ENCODE results near the gene FMNL2. TPM values are rescaled to one million over a fixed set of nuclear protein-coding genes. Genes with fewer than 3 reads are reported as not detected.

Gene FMNL2
- total and polyA plus RNA-seq, 2 of the 4 experiments (the other 2 are of a cell fraction): 10.9 to 11.4 TPM

- H3K36me3 ChIP-seq (ENCODE audit: control insufficient read depth, insufficient read depth, low read length): no peaks in the 10 kb centered on the region
- no peak overlapping the region for H3K23ac ChIP-seq (ENCODE audit: low read depth, low read length)
- intact Hi-C loops (cut with micrococcal nuclease): no loop called here
- no peak overlapping the region for H2BK120ac ChIP-seq (ENCODE audit: low read depth, low read length)
- H3K9me3 ChIP-seq (ENCODE audit: control insufficient read depth, insufficient read depth, low read length): no peaks in the 10 kb centered on the region
- no peaks in the 10 kb centered on the region; the same call in 1 of the 2 replicates for H4K20me1 ChIP-seq (ENCODE audit: insufficient read depth, low read length)
- H3K79me1 ChIP-seq (ENCODE audit: low read depth in 1 of 2, low read length in 2 of 2): peaks cover 21 to 29% of the 10 kb centered on the region in 2 experiments
- TF ChIP-seq RAD21 (IDR thresholded peaks at IDR 0.05; ENCODE audit: low read length): no peak
- no peak overlapping the region for H2AFZ ChIP-seq (replicated peaks; ENCODE audit: low read length, poor library complexity)
- no peak overlapping the region for H3K9ac ChIP-seq (ENCODE audit: low read depth, low read length)
- no peak overlapping the region for H2AK9ac ChIP-seq (replicated peaks; ENCODE audit: low read depth, low read length, poor library complexity)
- no peaks in the 10 kb centered on the region for H3K9me1 ChIP-seq (ENCODE audit: insufficient read depth, low read length)
- no peak overlapping the region for H3K4ac ChIP-seq (ENCODE audit: low read depth, low read length)
- no peak overlapping the region for H3K27ac ChIP-seq (ENCODE audit: insufficient read depth, low read length)
- H3K4me3 ChIP-seq (ENCODE audit: insufficient read depth, low read depth, low read length): no peak overlapping the region
- no peak overlapping the region for H3K4me2 ChIP-seq (ENCODE audit: low read depth, low read length)
- no TSS peak for BruUV-seq (replicated peaks)
- ChIA-PET CTCF (no interaction called here), POLR2A (ENCODE audit: unreplicated experiment) (no interaction called here)
- H3K4me1 ChIP-seq (ENCODE audit: control insufficient read depth, insufficient read depth, low read length): peaks cover 5% of the 10 kb centered on the region; the same call in 1 of the 2 replicates
- ATAC-seq (ENCODE audit: low read depth) (no peak), DNase-seq (no peak)
- H3K56ac ChIP-seq (ENCODE audit: extremely low read depth, insufficient read depth, low read length): no peak overlapping the region
- dilution Hi-C loops (cut with HindIII; ENCODE audit: low sequenced_read_pairs, unreplicated experiment): no loop called here
- no peak overlapping the region for H2BK20ac ChIP-seq (ENCODE audit: low read depth, low read length)
- H4K8ac ChIP-seq (ENCODE audit: low read depth in 2 of 2, low read length in 2 of 2): no peak overlapping the region
- H2AK5ac ChIP-seq (ENCODE audit: low read depth, low read length): no peak overlapping the region
- no peak overlapping the region for H4K91ac ChIP-seq (ENCODE audit: insufficient read depth, low read depth, low read length)
- H3K18ac ChIP-seq (ENCODE audit: low read depth, low read length): no peak overlapping the region
- WGBS, 2 experiments (ENCODE audit: extremely low coverage in 2 of 2, insufficient read length in 1 of 2): no CpG with 5 or more reads among the region's 1 CpG
- in situ Hi-C loops (cut with MboI; ENCODE audit: low sequenced_read_pairs): no loop called here
- H3K27me3 ChIP-seq (ENCODE audit: control insufficient read depth, insufficient read depth, low read length): no peaks in the 10 kb centered on the region
- no peak overlapping the region for H2BK5ac ChIP-seq (ENCODE audit: low read depth, low read length, poor library complexity, severe bottlenecking)
- no peak overlapping the region for H2BK15ac ChIP-seq (ENCODE audit: low read depth, low read length)
- H4K5ac ChIP-seq (ENCODE audit: low read depth, low read length): no peak overlapping the region
- no peak overlapping the region for H3K14ac ChIP-seq (replicated peaks; ENCODE audit: low read depth, low read length)
Observed at GRCh38 chr2:152386266-152386665, 51.3 kb downstream of the FMNL2 start.

Data from IMR-90 (cell line).